Erythroblast (primary cell): ENCODE results near the gene FKBP9.

ENCODE experiments used
- GATA1 ChIP-seq: IDR thresholded peaks from 2 replicates; pipeline ENCODE4 v1.6.1; 2011; ENCODE audit warnings: low read depth, mild to moderate bottlenecking, control low read depth, low read length, moderate library complexity
- POLR2A ChIP-seq: IDR thresholded peaks from 2 replicates; pipeline ENCODE4 v1.6.1; 2011; ENCODE audit warnings: mild to moderate bottlenecking, low read length

DNA sequence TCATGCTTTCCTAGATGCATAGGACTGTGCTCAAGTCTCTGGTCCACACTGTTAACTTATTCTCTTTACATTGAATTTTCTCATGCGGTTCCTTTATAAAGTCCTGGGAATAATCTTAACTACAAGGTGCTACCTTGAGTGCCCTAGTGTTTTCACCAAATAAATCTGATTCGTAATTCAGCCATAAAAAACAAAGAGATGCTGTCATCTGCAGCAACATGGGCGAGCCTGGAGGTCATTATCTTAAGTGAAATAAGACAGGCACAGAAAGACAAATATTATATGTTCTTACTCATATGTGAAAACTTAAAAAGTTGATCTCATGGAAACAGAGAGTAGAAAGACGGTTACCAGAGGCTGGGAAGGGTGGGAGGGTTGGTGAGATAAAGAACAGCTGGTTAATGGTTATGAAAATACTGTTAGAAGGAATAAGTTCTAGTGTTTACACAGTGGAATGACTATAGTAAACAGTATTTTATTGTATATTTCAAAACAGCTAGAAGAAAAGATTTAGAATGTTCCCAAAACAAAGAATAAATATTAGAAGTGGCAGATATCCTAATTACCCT lies 67.0 kb downstream of the FKBP9 start:
- no peak for TF ChIP-seq POLR2A
- TF ChIP-seq GATA1: no peak
